Measurements from ENCODE around the gene SPDYE1.

GRCh38 chr7:43952028-43952427 is 45.7 kb upstream of the SPDYE1 start:
- TF ChIP-seq CTCF (conservative IDR thresholded peaks at IDR 0.05; ENCODE audit: low read length) (no peak), EZH2phosphoT487 (IDR thresholded peaks at IDR 0.05; ENCODE audit: borderline replicate concordance) (no peak)
